Transverse colon (tissue), 4 donors: ENCODE data around the gene MED25. TPM values are rescaled to one million over a fixed set of nuclear protein-coding genes. Genes with fewer than 3 reads are reported as not detected.
A peak's percentile ranks its signal among the peaks of the same experiment; 100 is the strongest.

Experiments
- DNase-seq: peaks from one replicate; pipeline ENCODE4 v3.0.0-alpha.2; 2019
- H3K27ac ChIP-seq, 4 donors: fragments of 200-600 bp; sonication (generic); 2 replicates each; pipeline ENCODE4 v1.5.1; 2016 to 2018; ENCODE audit warnings: inconsistent platforms in 4 of 4
- H3K27me3 ChIP-seq: fragments of 200-600 bp; sonication (generic); 2 replicates; pipeline ENCODE4 v1.5.1; 2017; ENCODE audit warnings: inconsistent platforms
- H3K36me3 ChIP-seq, 4 donors: fragments of 200-600 bp; sonication (generic); 2 replicates each; pipeline ENCODE4 v1.5.1; 2017 to 2019; ENCODE audit warnings: inconsistent platforms in 4 of 4
- H3K4me1 ChIP-seq, 4 donors: fragments of 200-600 bp; sonication (generic); 2 replicates each; pipeline ENCODE4 v1.5.1; 2017 to 2020; ENCODE audit warnings: inconsistent platforms in 4 of 4
- H3K4me3 ChIP-seq, 4 donors: fragments of 200-600 bp; sonication (generic); 1 replicate in 1 of 4; 2 replicates in 3 of 4; pipeline versions ENCODE4 v1.5.1 to v1.6.1; 2017 to 2019; ENCODE audit warnings: inconsistent platforms in 4 of 4
- H3K9me3 ChIP-seq, 2 donors: fragments of 200-600 bp; sonication (generic); 2 replicates each; pipeline ENCODE4 v1.5.1; 2017 to 2019; ENCODE audit warnings: inconsistent platforms in 2 of 2
- CTCF ChIP-seq, 5 experiments: fragments of 200-600 bp in 3 of 5; fragments of 450-650 bp in 2 of 5; sonication (generic) in 3 of 5; IDR thresholded peaks; 1 replicate in 2 of 5; 2 replicates in 3 of 5; pipeline ENCODE4 v1.5.1; 2016 to 2017; ENCODE audit warnings: antibody characterized with exemption in 5 of 5, inconsistent platforms in 3 of 5, mild to moderate bottlenecking in 2 of 5, moderate library complexity in 1 of 5
- EP300 ChIP-seq: sonication (generic); formaldehyde crosslinking; IDR thresholded peaks from one replicate; pipeline ENCODE4 v1.6.1; 2017; ENCODE audit warnings: antibody characterized with exemption, low read depth
- POLR2A ChIP-seq: fragments of 450-650 bp; IDR thresholded peaks from one replicate; pipeline ENCODE4 v1.6.1; 2016; ENCODE audit warnings: antibody characterized with exemption, mild to moderate bottlenecking, moderate library complexity
- POLR2AphosphoS5 ChIP-seq, 3 donors: sonication (generic); formaldehyde crosslinking; IDR thresholded peaks; one replicate each; pipeline ENCODE4 v1.6.1; 2016; ENCODE audit warnings: antibody characterized with exemption in 3 of 3
- WGBS, 2 donors: methylation state at CpG; one replicate each; pipeline ENCODE4 v1.1.5; 2018; ENCODE audit warnings: low coverage in 1 of 2; 5-methylcytosine and 5-hydroxymethylcytosine counted together
- in situ Hi-C, 4 donors: fragments of 200-750 bp; cut with MboI; loops; one replicate each; pipeline versions ENCODE4 v1.15.0 to v1.15.1; 2017; ENCODE audit warnings: low sequenced_read_pairs in 3 of 4, low pct_ligation_motif_present in 1 of 4, low pct_unique_long_range_greater_than_20kb in 1 of 4
- intact Hi-C: fragments of 100-400 bp; cut with DNase I; formaldehyde crosslinking; loops from one replicate; pipeline ENCODE4 v1.15.1; 2023; ENCODE audit warnings: low total_unique reads
- total RNA-seq, 4 donors: library from RNA; depleted of rRNA; stranded (reverse); fragments of >200 nt; gene quantifications; one replicate each; pipeline ENCODE4 v1.1.0, GENCODE V29; 2016

MED25 gene
- total RNA-seq, 4 donors from 2014 or later: 26.9 to 46.6 (median 38.7) TPM

- H3K36me3 ChIP-seq: no peaks in the 10 kb centered on the region
- TF ChIP-seq CTCF (IDR thresholded peaks at IDR 0.05) (no peak), POLR2A (no peak), EP300 (no peak), POLR2AphosphoS5 (IDR thresholded peaks at IDR 0.05) (no peak)
- no peak for DNase-seq
- H3K27me3 ChIP-seq: no peaks in the 10 kb centered on the region
- in situ Hi-C loops (loop anchor here in 1 of 4 donors (25.0 kb wide), 1 partner anchor 363 kb away; the partner anchor contains the start of genes RPL13A and RPS11), intact Hi-C loops (loop anchor here (5.0 kb wide), 1 partner anchor 33 kb away; the partner anchor contains the start of gene MED25)
- H3K9me3 ChIP-seq: no peaks in the 10 kb centered on the region
- H3K27ac ChIP-seq: peak overlapping the region; percentile 97 to 100 (median 99)
- peak overlapping the region in 3 of 4 donors; percentile 79 to 98 (median 95) for H3K4me3 ChIP-seq
- peaks cover 15 to 30% (median 22%) of the 10 kb centered on the region in 4 donors for H3K4me1 ChIP-seq
- 47 to 56% methylated on average over 4 to 12 of the region's 12 CpGs for WGBS, 2 donors
These were observed 32.1 kb downstream of the MED25 start for GRCh38 chr19:49850221-49850486.

GRCh38 chr19:49850487-49851342, 32.6 kb downstream of the MED25 start, which contains the start of gene PTOV1:
TSS of gene PTOV1 (plus strand) at chr19:49851159.
- peak; percentile 94 for DNase-seq
- TF ChIP-seq EP300 (no peak), POLR2A (peak; percentile 82), CTCF (IDR thresholded peaks at IDR 0.05) (no peak), POLR2AphosphoS5 (IDR thresholded peaks at IDR 0.05) (peak; percentile 71 to 94 (median 90))
- peaks cover 15 to 30% (median 22%) of the 10 kb centered on the region in 4 donors for H3K4me1 ChIP-seq
- no peaks in the 10 kb centered on the region for H3K27me3 ChIP-seq
- H3K9me3 ChIP-seq: no peaks in the 10 kb centered on the region
- in situ Hi-C loops: loop anchor here in 1 of 4 donors (25.0 kb wide), 1 partner anchor 363 kb away; the partner anchor contains the start of genes RPL13A and RPS11
- WGBS, 2 donors: 0 to 3% methylated on average over 12 to 59 of the region's 98 CpGs
- H3K27ac ChIP-seq: peak within 1 kb of the TSS; percentile 97 to 100 (median 99)
- H3K36me3 ChIP-seq: no peaks in the 10 kb centered on the region
- intact Hi-C loops: loop anchor here (5.0 kb wide), 1 partner anchor 33 kb away; the partner anchor contains the start of gene MED25
- peak within 1 kb of the TSS; percentile 62 to 98 (median 87) for H3K4me3 ChIP-seq

GRCh38 chr19:49851456-49852259, 33.6 kb downstream of the MED25 start:
- 3% methylated on average over 56 of the region's 78 CpGs; no CpG with 5 or more reads in 1 of the 2 donors for WGBS, 2 donors
- intact Hi-C loops: loop anchor here (5.0 kb wide), 1 partner anchor 34 kb away; the partner anchor contains the start of gene MED25
- no peak for DNase-seq

More at GRCh38 chr19:49851456-49852259, 33.6 kb downstream of the MED25 start:
- peak overlapping the region; percentile 62 to 98 (median 87) for H3K4me3 ChIP-seq
- in situ Hi-C loops: loop anchor here in 1 of 4 donors (25.0 kb wide), 1 partner anchor 364 kb away; the partner anchor contains the start of genes RPL13A and RPS11
- peaks cover 15 to 30% (median 22%) of the 10 kb centered on the region in 4 donors for H3K4me1 ChIP-seq
- H3K27me3 ChIP-seq: no peaks in the 10 kb centered on the region
- TF ChIP-seq CTCF (IDR thresholded peaks at IDR 0.05): no peak
- no peak for TF ChIP-seq POLR2AphosphoS5 (IDR thresholded peaks at IDR 0.05)
- no peak for TF ChIP-seq EP300
- no peak for TF ChIP-seq POLR2A
- no peaks in the 10 kb centered on the region for H3K9me3 ChIP-seq
- peak overlapping the region; percentile 97 to 100 (median 99) for H3K27ac ChIP-seq
- no peaks in the 10 kb centered on the region for H3K36me3 ChIP-seq
